HG02885 (cell line): ENCODE measurements around the gene DCST1.
A peak's percentile ranks its signal among the peaks of the same experiment; 100 is the strongest.

ENCODE experiments used
- ATAC-seq: cut with Tn5 transposase; IDR thresholded peaks from one replicate; pipeline ENCODE4 v1.9.1; 2021; ENCODE audit warnings: mild to moderate bottlenecking; ENCODE audit not compliant: unreplicated experiment, poor library complexity

The DCST1 gene

DNA sequence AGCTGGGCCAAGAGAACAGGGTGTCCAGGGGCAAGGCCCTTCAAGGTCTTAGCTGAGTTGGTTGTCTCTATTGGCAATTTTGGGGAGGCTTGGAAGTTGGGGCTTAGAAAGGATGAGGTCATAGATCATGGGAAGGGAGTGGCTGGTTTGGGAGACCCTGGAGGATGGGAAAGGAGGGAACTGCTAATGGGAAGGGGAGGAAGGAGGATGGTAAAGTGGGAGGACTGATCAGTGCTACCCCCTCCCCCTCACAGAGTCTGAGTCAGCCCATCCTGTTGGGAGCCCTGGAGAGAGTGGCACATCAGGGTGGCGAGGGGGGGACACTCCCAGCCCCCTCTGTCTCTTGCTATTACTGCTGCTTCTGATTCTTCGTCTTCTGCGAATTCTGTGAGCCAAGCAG is 35.0 kb downstream of the DCST1 start:
- ATAC-seq = no peak

GRCh38 chr1:155069551-155070157 is 36.0 kb downstream of the DCST1 start:
- ATAC-seq = no peak

- no peak for ATAC-seq
Observed at GRCh38 chr1:155070158-155070621, 36.6 kb downstream of the DCST1 start.

DNA sequence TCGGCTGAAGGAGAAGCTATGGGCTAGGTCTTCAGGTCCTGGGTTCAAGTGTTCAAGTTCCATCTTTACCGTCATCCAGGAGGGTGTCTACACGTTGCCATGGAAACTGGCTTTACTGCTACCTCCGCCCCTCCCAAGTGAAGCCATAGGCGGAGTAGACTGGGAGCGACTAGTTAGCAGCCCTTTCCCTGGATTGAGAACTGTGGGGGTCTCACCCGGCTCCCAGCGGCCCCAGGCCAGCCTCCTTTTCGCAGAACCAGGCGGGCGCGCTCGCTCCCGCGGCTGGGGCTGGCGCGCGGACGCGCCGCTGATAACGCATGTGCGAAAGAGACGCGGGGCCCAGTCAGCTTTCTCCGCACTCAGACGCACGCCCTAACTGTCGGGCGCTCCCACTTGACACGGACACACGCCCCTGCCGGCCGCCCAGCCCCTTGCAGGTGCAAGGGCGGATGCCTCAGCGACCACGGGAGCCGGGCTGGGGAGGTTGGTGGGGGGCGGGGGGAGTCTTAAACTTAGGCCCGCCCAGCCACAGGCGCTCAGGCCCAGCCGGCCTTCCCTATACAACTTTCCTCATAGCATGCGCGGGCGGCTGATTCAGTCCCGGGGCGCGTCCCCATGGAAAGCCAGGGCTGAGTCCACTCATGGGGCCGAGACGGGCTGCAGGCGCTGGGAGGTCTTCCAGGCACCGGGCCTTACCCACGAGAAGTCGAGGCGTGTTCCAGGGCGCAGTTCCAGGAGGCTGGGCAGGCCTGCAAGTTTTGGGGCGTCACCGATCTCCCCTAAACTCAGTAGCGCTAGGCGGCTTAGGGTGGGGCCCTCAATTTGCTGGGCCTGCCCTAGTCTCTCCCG is 37.3 kb downstream of the DCST1 start:
- ATAC-seq = peak; percentile 81

DNA sequence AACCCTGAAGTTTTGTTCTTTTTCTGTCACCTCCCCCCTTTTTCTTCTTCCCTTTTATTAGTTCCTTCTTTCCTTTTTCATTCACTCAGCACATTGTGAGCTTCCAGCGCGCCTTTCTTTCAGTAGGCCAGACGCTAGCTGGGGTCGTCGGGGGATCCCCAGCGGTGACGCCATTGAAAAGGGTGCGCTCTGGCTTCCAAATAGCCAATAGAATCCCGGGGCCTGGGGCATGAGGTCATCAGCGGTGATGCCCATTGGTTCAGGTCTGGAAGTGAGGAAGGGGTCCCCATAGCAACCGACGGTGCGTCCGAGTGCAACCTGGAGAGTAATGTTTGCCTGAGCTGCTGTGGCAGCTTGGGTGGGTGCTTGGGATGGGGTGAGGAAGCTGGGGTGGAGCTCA is 38.1 kb downstream of the DCST1 start:
- ATAC-seq = no peak

- ATAC-seq = no peak
Observed at GRCh38 chr1:155072531-155073289, 39.1 kb downstream of the DCST1 start.

GRCh38 chr1:155073377-155074242 is 40.0 kb downstream of the DCST1 start:
- ATAC-seq = no peak

- no peak for ATAC-seq
Observed at GRCh38 chr1:155075535-155075934, 41.9 kb downstream of the DCST1 start.

- ATAC-seq = no peak
Observed at GRCh38 chr1:155076371-155076770, 42.7 kb downstream of the DCST1 start.

DNA sequence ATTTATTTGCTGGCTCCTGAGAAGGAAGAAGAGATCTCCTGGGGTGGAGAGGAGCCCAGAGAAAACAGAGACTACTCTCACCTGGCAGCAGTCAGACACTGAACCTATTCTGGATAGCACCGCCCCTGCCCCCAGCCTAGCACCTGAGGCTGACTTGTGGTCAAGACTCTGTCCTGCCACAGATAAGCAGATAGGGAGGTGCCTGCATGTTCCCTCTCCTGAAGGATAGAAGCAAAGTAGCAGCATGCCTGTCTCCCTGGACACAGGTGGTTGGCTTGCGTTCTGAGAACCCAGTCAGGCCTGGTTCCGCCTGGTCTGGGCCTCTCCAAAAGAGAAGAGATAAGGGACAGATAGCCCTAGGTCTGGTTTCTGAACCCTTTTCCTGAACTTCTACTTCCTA is 43.7 kb downstream of the DCST1 start:
- ATAC-seq = no peak

- ATAC-seq = no peak
Observed at GRCh38 chr1:155077758-155078445, 44.3 kb downstream of the DCST1 start.

DNA sequence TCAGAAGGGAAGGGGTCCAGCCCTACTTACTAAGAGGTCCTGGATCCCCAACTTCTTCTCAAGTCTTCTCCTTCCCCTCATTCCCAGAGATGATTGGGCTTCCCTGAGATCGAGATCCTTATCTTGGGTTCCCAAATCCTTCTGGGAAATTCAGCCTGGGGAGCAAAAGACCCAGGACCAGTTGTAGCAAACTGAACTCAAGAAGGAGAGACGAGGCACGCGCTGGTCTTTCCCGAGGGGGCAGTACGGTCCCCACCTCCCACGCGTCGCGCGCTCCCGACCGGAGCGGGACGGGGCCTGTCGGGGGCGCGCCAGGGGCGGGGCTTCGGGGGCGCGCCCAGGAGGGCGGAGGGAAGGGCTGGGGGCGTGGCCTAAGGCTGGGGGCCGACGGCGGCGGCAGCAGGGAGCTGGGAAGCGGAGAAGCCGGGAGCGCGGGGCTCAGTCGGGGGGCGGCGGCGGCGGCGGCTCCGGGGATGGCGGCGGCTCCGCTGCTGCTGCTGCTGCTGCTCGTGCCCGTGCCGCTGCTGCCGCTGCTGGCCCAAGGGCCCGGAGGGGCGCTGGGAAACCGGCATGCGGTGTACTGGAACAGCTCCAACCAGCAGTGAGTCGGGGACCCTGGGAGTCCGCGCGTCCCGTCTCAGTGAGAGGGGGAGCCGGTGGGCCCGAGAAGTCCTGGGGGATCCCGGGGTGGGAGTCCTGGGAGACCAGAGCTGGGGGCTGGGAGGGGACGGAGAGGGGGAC is 45.0 kb downstream of the DCST1 start, which contains the start of gene EFNA3:
Gene EFNA3 (plus strand): TSS at position 369 of the 741 bp plus-strand sequence. CDS start 105 bp downstream, at position 474.
- peak; percentile 47 for ATAC-seq

DNA sequence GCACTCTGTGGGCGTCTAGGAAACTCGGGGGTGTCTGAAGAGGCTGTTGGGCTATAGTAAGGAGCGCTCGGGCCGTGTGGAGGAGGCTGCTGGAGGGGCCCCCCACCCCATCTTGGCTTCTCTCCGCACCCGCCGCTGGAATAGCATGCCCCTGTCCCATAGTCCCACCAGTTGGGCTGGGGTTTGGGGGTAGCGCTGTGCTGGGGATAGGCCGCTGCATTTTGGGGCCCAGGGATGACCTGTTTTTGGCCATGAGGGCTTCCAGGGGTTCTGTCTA is 45.5 kb downstream of the DCST1 start:
- ATAC-seq = no peak

- ATAC-seq = no peak
Observed at GRCh38 chr1:155079487-155080311, 46.1 kb downstream of the DCST1 start.

GRCh38 chr1:155080312-155081228 is 46.9 kb downstream of the DCST1 start:
- ATAC-seq = no peak

GRCh38 chr1:155081472-155082300 is 48.1 kb downstream of the DCST1 start:
- ATAC-seq = no peak
